Measurements from ENCODE around the gene CACNG7. TPM values are rescaled to one million over a fixed set of nuclear protein-coding genes. Genes with fewer than 3 reads are reported as not detected.
A peak's percentile ranks its signal among the peaks of the same experiment; 100 is the strongest.
"Not testable (repeated sequence)": the region's sequence is repeated elsewhere in the genome, so short reads cannot be mapped to it uniquely, and the experiment has no call there.

The CACNG7 gene
- total RNA-seq, 1 donor from 2014 or later, result not detected

- H3K4me3 ChIP-seq (ENCODE audit: low read depth, low read length), result peak within 1 kb of the TSS; percentile 77
- H3K27me3 ChIP-seq (ENCODE audit: control insufficient read depth, insufficient read depth, low read length), result no peaks in the 10 kb centered on the region
- no peaks in the 10 kb centered on the region for H3K36me3 ChIP-seq (ENCODE audit: control insufficient read depth, insufficient read depth, low read length)
- peak; percentile 98 for DNase-seq (ENCODE audit: low read depth)
- TF ChIP-seq CTCF (IDR thresholded peaks at IDR 0.05; ENCODE audit: insufficient read depth, low read length, poor library complexity, severe bottlenecking), result no peak
These were observed 41.6 kb upstream of the CACNG7 start, which contains the start of gene MYADM for GRCh38 chr19:53867225-53868090. Gene MYADM (plus strand): TSS chr19:53867883. CDS start chr19:53873530, 5,647 bp downstream.

GRCh38 chr19:53868091-53868891 lies 40.8 kb upstream of the CACNG7 start:
- Histone ChIP-seq H3K36me3 (ENCODE audit: control insufficient read depth, insufficient read depth, low read length) (peaks cover under 1% of the 10 kb centered on the region), H3K4me3 (ENCODE audit: low read depth, low read length) (peak overlapping the region; percentile 77), H3K27me3 (ENCODE audit: control insufficient read depth, insufficient read depth, low read length) (no peaks in the 10 kb centered on the region)
- no peak for TF ChIP-seq CTCF (IDR thresholded peaks at IDR 0.05; ENCODE audit: insufficient read depth, low read length, poor library complexity, severe bottlenecking)
- no peak for DNase-seq (ENCODE audit: low read depth)

GRCh38 chr19:53868892-53869804 lies 39.9 kb upstream of the CACNG7 start:
- Histone ChIP-seq H3K4me3 (ENCODE audit: low read depth, low read length) (peak overlapping the region; percentile 77), H3K36me3 (ENCODE audit: control insufficient read depth, insufficient read depth, low read length) (peaks cover 5% of the 10 kb centered on the region), H3K27me3 (ENCODE audit: control insufficient read depth, insufficient read depth, low read length) (no peaks in the 10 kb centered on the region)
- DNase-seq (ENCODE audit: low read depth), result no peak
- peak; percentile 18 for TF ChIP-seq CTCF (IDR thresholded peaks at IDR 0.05; ENCODE audit: insufficient read depth, low read length, poor library complexity, severe bottlenecking)

GRCh38 chr19:53869805-53870484 lies 39.1 kb upstream of the CACNG7 start:
- DNase-seq (ENCODE audit: low read depth); H3K27me3 ChIP-seq (ENCODE audit: control insufficient read depth, insufficient read depth, low read length); H3K36me3 ChIP-seq (ENCODE audit: control insufficient read depth, insufficient read depth, low read length): not testable (repeated sequence)
- peak overlapping the region; percentile 77 for H3K4me3 ChIP-seq (ENCODE audit: low read depth, low read length)

GRCh38 chr19:53870485-53870844 lies 38.6 kb upstream of the CACNG7 start:
- H3K4me3 ChIP-seq (ENCODE audit: low read depth, low read length), result peak overlapping the region; percentile 14
- peaks cover 5% of the 10 kb centered on the region for H3K36me3 ChIP-seq (ENCODE audit: control insufficient read depth, insufficient read depth, low read length)
- no peaks in the 10 kb centered on the region for H3K27me3 ChIP-seq (ENCODE audit: control insufficient read depth, insufficient read depth, low read length)
- no peak for TF ChIP-seq CTCF (IDR thresholded peaks at IDR 0.05; ENCODE audit: insufficient read depth, low read length, poor library complexity, severe bottlenecking)
- no peak for DNase-seq (ENCODE audit: low read depth)

All from kidney epithelial cell (primary cell).